Neuron (in vitro differentiated cells): ENCODE results near the gene RFX3.

ENCODE experiments used
- H2AFZ ChIP-seq: one replicate; pipeline ENCODE4 v1.6.1; 2013; ENCODE audit warnings: low read depth, mild to moderate bottlenecking, inconsistent platforms, low read length, moderate library complexity
- H3K27me3 ChIP-seq: one replicate; pipeline ENCODE4 v1.6.1; 2013; ENCODE audit warnings: low read length; ENCODE audit not compliant: insufficient read depth
- H3K36me3 ChIP-seq: one replicate; pipeline ENCODE4 v1.6.1; 2013; ENCODE audit warnings: low read length; ENCODE audit not compliant: insufficient read depth
- H3K4me1 ChIP-seq: one replicate; pipeline ENCODE4 v1.6.1; 2013; ENCODE audit warnings: low read length; ENCODE audit not compliant: insufficient read depth
- H3K4me3 ChIP-seq: 2 replicates; pipeline ENCODE4 v1.5.1; 2013; ENCODE audit warnings: mild to moderate bottlenecking, low read length, moderate library complexity
- H3K9me3 ChIP-seq: one replicate; pipeline ENCODE4 v1.6.1; 2013; ENCODE audit warnings: low read length

Gene RFX3

DNA sequence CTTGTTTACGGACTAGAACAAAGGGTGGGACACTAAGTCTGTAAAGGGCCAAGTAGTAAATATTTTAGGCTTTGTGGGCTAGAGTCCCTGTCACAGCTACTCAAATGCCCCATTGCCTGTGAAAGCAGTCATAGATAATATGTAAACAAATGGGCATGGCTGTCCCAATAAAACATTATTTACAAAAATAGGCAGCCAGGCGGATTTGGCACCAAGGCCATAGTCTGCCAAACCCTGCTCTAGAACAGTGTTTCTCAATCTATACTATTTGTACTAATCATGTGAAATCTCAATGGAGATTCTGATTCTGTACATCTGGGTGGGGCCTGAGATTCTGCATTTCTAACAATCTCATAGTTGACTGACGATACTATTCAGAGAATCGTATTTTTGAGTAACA lies 92.0 kb downstream of the RFX3 start:
- no peak overlapping the region for H2AFZ ChIP-seq
- H3K4me1 ChIP-seq, result no peaks in the 10 kb centered on the region
- peaks cover 2% of the 10 kb centered on the region for H3K9me3 ChIP-seq
- H3K36me3 ChIP-seq, result peaks cover 3% of the 10 kb centered on the region
- H3K27me3 ChIP-seq, result no peaks in the 10 kb centered on the region
- H3K4me3 ChIP-seq, result no peak overlapping the region

DNA sequence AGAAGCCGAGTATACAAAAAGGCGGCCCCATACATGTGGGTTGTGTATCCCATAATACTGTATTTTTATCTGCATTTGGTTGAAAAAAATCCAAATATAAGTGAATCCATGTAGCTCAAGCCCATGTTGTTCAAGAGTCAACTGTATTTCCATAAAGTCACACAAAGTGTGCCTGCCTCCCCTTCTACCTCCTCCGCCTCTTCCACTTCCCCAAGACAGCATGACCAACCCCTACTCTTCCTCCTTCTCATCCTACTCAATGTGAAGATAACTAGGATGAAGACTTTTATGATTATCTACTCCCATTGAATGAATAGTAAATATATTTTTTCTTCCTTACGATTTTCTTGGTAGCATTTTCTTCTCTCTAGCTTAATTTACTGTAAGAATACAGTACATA lies 92.7 kb downstream of the RFX3 start:
- H3K9me3 ChIP-seq, result peaks cover 2% of the 10 kb centered on the region
- no peak overlapping the region for H3K4me3 ChIP-seq
- H3K36me3 ChIP-seq, result peaks cover 3% of the 10 kb centered on the region
- no peaks in the 10 kb centered on the region for H3K27me3 ChIP-seq
- no peak overlapping the region for H2AFZ ChIP-seq
- H3K4me1 ChIP-seq, result no peaks in the 10 kb centered on the region

DNA sequence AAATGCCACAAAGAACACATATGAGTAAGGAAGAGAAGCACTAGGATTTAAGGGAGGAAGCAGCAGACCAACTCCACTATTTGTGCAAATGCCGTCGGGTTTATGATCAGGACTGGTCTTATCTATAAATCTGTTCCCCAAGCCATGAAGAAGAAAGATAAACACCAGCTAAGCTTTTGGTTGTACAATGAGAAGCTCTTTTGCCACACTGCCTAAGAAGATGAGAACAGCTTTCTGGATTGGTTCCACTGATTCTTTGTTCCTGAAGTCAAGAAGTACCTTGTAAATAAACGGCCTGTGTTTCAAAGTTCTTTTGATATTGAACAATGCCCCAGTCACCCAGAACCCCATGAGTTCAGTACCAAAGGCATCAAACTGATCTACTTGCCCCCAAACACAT lies 93.9 kb downstream of the RFX3 start:
- Histone ChIP-seq H3K27me3 (no peaks in the 10 kb centered on the region), H3K4me3 (no peak overlapping the region), H3K36me3 (peaks cover 3% of the 10 kb centered on the region), H3K4me1 (no peaks in the 10 kb centered on the region), H2AFZ (no peak overlapping the region), H3K9me3 (peaks cover 5% of the 10 kb centered on the region)

DNA sequence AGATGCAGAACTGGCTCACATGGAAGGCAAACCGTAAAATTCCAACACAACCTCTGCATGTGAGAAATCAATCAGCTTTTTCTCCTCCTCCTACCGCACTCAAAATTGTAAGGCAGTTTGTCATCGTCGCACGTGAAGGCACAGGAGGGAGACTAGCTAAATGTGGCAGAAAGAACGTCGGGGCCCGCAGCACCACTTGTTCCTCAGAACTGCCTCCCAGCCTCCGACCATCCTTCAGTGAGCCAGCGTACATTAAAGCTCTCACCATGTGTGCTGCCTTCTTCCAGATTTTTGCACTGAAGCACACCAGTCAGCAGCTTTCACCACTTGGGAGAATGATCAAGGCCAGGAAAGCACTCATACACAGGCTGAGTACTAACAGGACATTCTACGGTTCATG lies 105.9 kb downstream of the RFX3 start:
- Histone ChIP-seq H3K9me3 (no peaks in the 10 kb centered on the region), H3K36me3 (peaks cover 3% of the 10 kb centered on the region), H3K27me3 (no peaks in the 10 kb centered on the region), H3K4me1 (no peaks in the 10 kb centered on the region), H2AFZ (no peak overlapping the region), H3K4me3 (no peak overlapping the region)

DNA sequence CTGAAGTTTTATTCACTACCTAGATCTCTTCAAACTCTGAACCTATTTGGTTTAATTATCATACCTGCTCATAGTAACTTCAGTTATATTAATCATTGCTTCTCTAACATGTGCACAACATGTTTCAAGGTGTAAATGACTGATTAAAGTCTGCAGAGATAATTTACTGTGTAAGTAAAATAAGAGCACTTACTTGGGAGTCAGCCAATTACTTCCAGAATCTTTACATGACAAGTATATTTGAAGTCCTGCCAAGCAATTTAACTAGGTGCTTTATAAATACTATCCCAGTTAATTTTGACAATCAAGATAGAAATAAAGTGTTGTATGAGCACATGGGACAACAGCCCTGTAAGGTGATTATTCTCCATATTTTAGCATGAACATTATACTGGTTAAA lies 109.9 kb downstream of the RFX3 start:
- Histone ChIP-seq H3K4me3 (no peak overlapping the region), H3K9me3 (no peaks in the 10 kb centered on the region), H3K4me1 (no peaks in the 10 kb centered on the region), H2AFZ (no peak overlapping the region), H3K36me3 (peaks cover 3% of the 10 kb centered on the region), H3K27me3 (no peaks in the 10 kb centered on the region)

- Histone ChIP-seq H2AFZ (no peak overlapping the region), H3K9me3 (no peaks in the 10 kb centered on the region), H3K36me3 (peaks cover 3% of the 10 kb centered on the region), H3K27me3 (no peaks in the 10 kb centered on the region), H3K4me3 (no peak overlapping the region), H3K4me1 (no peaks in the 10 kb centered on the region)
Observed at GRCh38 chr9:3413984-3414383, 111.8 kb downstream of the RFX3 start.

DNA sequence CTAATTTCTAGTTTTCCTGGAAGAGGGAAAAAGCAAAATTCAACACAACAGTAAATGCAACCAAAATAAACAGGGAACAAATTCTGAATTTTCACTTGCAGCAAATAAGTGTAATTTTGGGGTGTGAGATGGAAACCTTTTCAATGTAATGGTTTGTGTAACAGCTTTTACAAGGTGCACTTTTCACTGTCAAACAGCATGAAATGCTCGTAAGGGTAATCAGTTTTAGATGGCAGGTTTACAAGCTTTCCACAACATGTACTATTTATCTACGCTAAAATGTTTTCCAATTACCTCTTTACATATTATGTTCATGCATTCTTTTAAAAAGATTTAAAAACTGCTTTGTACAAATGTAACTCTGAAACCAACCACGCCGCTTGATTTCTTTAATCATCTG lies 115.3 kb downstream of the RFX3 start:
- H3K9me3 ChIP-seq, result no peaks in the 10 kb centered on the region
- H2AFZ ChIP-seq, result no peak overlapping the region
- no peaks in the 10 kb centered on the region for H3K4me1 ChIP-seq
- H3K4me3 ChIP-seq, result no peak overlapping the region
- no peaks in the 10 kb centered on the region for H3K36me3 ChIP-seq
- H3K27me3 ChIP-seq, result no peaks in the 10 kb centered on the region

GRCh38 chr9:3409453-3409852 lies 116.3 kb downstream of the RFX3 start:
- H3K36me3 ChIP-seq, result no peaks in the 10 kb centered on the region
- no peaks in the 10 kb centered on the region for H3K27me3 ChIP-seq
- no peak overlapping the region for H2AFZ ChIP-seq
- no peak overlapping the region for H3K4me3 ChIP-seq
- no peaks in the 10 kb centered on the region for H3K4me1 ChIP-seq
- H3K9me3 ChIP-seq, result no peaks in the 10 kb centered on the region

DNA sequence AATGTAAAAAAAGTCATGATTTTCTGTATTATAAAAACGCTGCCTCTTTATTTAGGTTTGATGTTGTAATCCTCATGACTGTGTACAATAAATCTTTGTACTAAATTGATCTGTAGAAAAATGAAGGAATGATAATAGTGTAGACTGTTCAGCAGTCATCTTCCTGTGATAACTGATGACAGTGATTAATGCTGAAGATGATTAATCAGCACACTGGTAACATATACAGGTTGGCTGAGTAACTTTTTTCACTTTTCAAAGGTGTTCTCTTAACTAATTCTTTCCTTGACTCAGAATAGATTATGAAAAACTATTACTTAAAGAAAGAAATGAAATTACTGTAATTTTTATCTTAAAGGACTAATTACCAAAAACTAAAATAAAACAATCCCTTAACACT lies 122.5 kb downstream of the RFX3 start:
- Histone ChIP-seq H2AFZ (no peak overlapping the region), H3K4me3 (no peak overlapping the region), H3K4me1 (peaks cover 7% of the 10 kb centered on the region), H3K9me3 (no peaks in the 10 kb centered on the region), H3K27me3 (no peaks in the 10 kb centered on the region), H3K36me3 (peaks cover 2% of the 10 kb centered on the region)

DNA sequence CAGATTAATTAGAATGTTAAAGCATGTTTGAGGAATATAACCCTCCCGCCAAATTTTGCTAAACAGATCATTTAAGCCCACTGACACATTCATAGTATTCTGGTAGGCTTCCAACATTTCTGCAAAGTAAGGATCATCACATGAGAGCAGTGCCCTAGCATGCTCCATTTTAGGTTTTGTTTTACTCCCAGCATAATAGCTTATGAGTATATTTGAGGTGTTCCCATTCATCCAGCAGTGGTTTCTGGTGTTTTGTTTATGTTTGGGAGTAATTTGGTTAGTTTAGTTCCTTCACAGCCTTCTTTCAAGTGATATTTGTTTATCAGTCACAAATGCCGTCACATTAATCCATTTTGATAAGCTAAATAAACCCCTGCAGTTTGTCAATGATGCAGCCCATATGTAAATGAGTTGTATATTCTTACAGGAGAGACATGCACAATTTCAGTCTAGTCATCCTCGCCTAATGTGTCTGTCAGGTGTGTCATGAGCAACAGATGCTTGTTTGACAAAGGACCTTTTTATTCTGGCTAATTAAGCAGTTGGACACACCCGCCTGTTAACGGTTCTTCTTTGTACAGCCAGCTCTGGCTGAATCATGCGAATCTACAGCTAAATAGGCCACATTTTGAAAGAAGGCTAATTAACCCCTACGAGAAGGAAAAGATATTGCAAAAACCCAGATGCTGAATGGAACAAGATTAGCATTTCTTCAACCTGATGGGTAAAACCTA lies 124.4 kb downstream of the RFX3 start:
- Histone ChIP-seq H3K4me1 (peaks cover 7% of the 10 kb centered on the region), H3K9me3 (no peaks in the 10 kb centered on the region), H3K27me3 (no peaks in the 10 kb centered on the region), H3K36me3 (peaks cover 7% of the 10 kb centered on the region), H3K4me3 (no peak overlapping the region), H2AFZ (no peak overlapping the region)

- no peaks in the 10 kb centered on the region for H3K9me3 ChIP-seq
- H3K4me1 ChIP-seq, result peaks cover 7% of the 10 kb centered on the region
- H3K4me3 ChIP-seq, result no peak overlapping the region
- H3K27me3 ChIP-seq, result no peaks in the 10 kb centered on the region
- peaks cover 22% of the 10 kb centered on the region for H3K36me3 ChIP-seq
- no peak overlapping the region for H2AFZ ChIP-seq
Observed at GRCh38 chr9:3398232-3398648, 127.6 kb downstream of the RFX3 start.

DNA sequence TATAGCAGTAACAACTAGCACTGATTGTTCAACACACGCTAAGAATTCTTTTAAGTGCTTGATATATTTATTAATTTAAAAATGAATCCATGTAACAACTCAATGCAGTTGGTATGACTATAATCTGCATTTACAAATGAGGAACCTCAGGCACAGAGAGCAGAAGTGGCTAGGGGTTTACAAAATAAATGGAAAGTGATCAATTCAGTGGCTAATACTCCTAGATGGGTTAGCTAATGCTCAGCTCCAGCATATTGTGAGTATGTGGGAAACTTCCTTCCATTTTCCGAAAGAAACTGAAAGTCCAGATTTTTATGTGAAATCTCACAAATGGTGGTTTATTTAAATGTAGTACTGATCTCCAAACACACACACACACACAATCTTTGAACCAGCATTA lies 128.0 kb downstream of the RFX3 start:
- H2AFZ ChIP-seq, result no peak overlapping the region
- H3K27me3 ChIP-seq, result no peaks in the 10 kb centered on the region
- peaks cover 7% of the 10 kb centered on the region for H3K4me1 ChIP-seq
- no peaks in the 10 kb centered on the region for H3K9me3 ChIP-seq
- no peak overlapping the region for H3K4me3 ChIP-seq
- H3K36me3 ChIP-seq, result peaks cover 22% of the 10 kb centered on the region

DNA sequence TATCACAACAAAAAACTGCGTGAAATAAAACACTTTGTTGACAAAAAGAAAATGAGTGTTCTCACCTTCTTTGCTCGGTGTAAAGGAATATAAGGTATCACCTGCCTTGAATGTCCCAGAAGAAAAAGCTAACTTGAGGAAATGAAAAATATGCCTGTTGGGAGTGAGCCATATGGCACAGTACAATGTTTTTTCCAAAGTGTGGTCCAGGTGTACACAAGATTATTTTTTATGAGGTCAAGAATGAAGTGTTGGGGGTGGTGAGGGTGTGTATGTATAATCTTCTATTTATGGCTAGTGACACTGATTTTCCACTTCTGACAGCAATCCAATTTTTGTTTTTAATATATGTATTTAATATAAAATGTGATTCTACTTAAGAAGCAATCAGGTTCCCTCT lies 134.4 kb downstream of the RFX3 start:
- Histone ChIP-seq H3K4me1 (peaks cover 13% of the 10 kb centered on the region), H3K4me3 (no peak overlapping the region), H3K36me3 (peaks cover 40% of the 10 kb centered on the region), H3K27me3 (no peaks in the 10 kb centered on the region), H3K9me3 (peaks cover 7% of the 10 kb centered on the region), H2AFZ (no peak overlapping the region)

GRCh38 chr9:3386753-3387152 lies 139.0 kb downstream of the RFX3 start:
- Histone ChIP-seq H2AFZ (no peak overlapping the region), H3K9me3 (peaks cover 10% of the 10 kb centered on the region), H3K4me1 (peaks cover 13% of the 10 kb centered on the region), H3K27me3 (no peaks in the 10 kb centered on the region), H3K4me3 (no peak overlapping the region), H3K36me3 (peaks cover 23% of the 10 kb centered on the region)
